GM21737 (cell line): Measurements from ENCODE around the gene C12orf76.

ENCODE experiments used
- ATAC-seq: cut with Tn5 transposase; IDR thresholded peaks from one replicate; pipeline ENCODE4 v1.9.1; 2021; ENCODE audit warnings: mild to moderate bottlenecking, moderate library complexity; ENCODE audit not compliant: unreplicated experiment

Gene C12orf76

GRCh38 chr12:109997393-109997792, 50.9 kb downstream of the C12orf76 start:
- no peak for ATAC-seq

GRCh38 chr12:109996483-109996853, 51.9 kb downstream of the C12orf76 start:
- ATAC-seq: no peak

GRCh38 chr12:109995686-109996482, 52.4 kb downstream of the C12orf76 start, which contains the start of gene GIT2:
GIT2 (minus strand) TSS chr12:109996368; CDS start chr12:109996224, 144 bp downstream.
- ATAC-seq: peak; percentile 56

GRCh38 chr12:109995361-109995685, 53.0 kb downstream of the C12orf76 start:
- no peak for ATAC-seq

GRCh38 chr12:109994401-109995175, 53.7 kb downstream of the C12orf76 start:
- ATAC-seq: no peak

GRCh38 chr12:109993091-109993490, 55.2 kb downstream of the C12orf76 start:
- ATAC-seq: no peak

- ATAC-seq: no peak
Observed at GRCh38 chr12:109991586-109991985, 56.7 kb downstream of the C12orf76 start.
